Gastroesophageal sphincter (tissue), 4 donors: ENCODE data around the gene FGB. TPM values are rescaled to one million over a fixed set of nuclear protein-coding genes. Genes with fewer than 3 reads are reported as not detected.

Experiments
- ATAC-seq: fragments of 150-250 bp; one replicate; pipeline ENCODE4 v1.9.1; 2016; ENCODE audit warnings: mild to moderate bottlenecking, moderate library complexity
- H3K27ac ChIP-seq, 4 donors: fragments of 200-600 bp; sonication (generic) in 3 of 4; 1 replicate in 3 of 4; 2 replicates in 1 of 4; pipeline ENCODE4 v1.5.1; 2016 to 2019
- H3K27me3 ChIP-seq: fragments of 200-600 bp; sonication (generic); one replicate; pipeline ENCODE4 v1.5.1; 2019
- H3K36me3 ChIP-seq, 2 donors: fragments of 200-600 bp; sonication (generic); one replicate each; pipeline ENCODE4 v1.5.1; 2019; ENCODE audit warnings: control low read depth in 1 of 2
- H3K4me1 ChIP-seq, 3 donors: fragments of 200-600 bp; sonication (generic); 1 replicate in 2 of 3; 2 replicates in 1 of 3; pipeline ENCODE4 v1.5.1; 2016 to 2019; ENCODE audit warnings: control low read depth in 2 of 3
- H3K4me3 ChIP-seq, 2 donors: fragments of 200-600 bp; sonication (generic); one replicate each; pipeline ENCODE4 v1.5.1; 2019; ENCODE audit warnings: mild to moderate bottlenecking in 1 of 2, moderate library complexity in 1 of 2
- H3K9me3 ChIP-seq, 3 donors: fragments of 200-600 bp; sonication (generic); one replicate each; pipeline ENCODE4 v1.5.1; 2017 to 2019; ENCODE audit warnings: control low read depth in 2 of 3
- CTCF ChIP-seq, 4 experiments: fragments of 200-600 bp in 2 of 4; fragments of 450-650 bp in 2 of 4; sonication (generic) in 1 of 4; IDR thresholded peaks; one replicate each; pipeline ENCODE4 v1.5.1; 2017 to 2019; ENCODE audit warnings: antibody characterized with exemption in 4 of 4, mild to moderate bottlenecking in 2 of 4, moderate library complexity in 2 of 4
- EP300 ChIP-seq: sonication (generic); formaldehyde crosslinking; IDR thresholded peaks from one replicate; pipeline ENCODE4 v1.6.1; 2017; ENCODE audit warnings: antibody characterized with exemption, mild to moderate bottlenecking
- POLR2A ChIP-seq, 2 donors: fragments of 450-650 bp; IDR thresholded peaks; one replicate each; pipeline ENCODE4 v1.6.1; 2017; ENCODE audit warnings: antibody characterized with exemption in 2 of 2, mild to moderate bottlenecking in 2 of 2, moderate library complexity in 1 of 2
- POLR2AphosphoS5 ChIP-seq: sonication (generic); formaldehyde crosslinking; IDR thresholded peaks from one replicate; pipeline ENCODE4 v1.6.1; 2017; ENCODE audit warnings: antibody characterized with exemption
- WGBS, 2 donors: methylation state at CpG; one replicate each; pipeline ENCODE4 v1.1.5; 2018; ENCODE audit warnings: low coverage in 1 of 2; 5-methylcytosine and 5-hydroxymethylcytosine counted together
- total RNA-seq, 4 donors: library from RNA; depleted of rRNA; stranded (reverse); fragments of >200 nt; gene quantifications; one replicate each; pipeline ENCODE4 v1.1.0, GENCODE V29; 2016

The FGB gene
- total RNA-seq, 4 donors from 2014 or later, result 1.7 TPM; not detected in 3

- WGBS, 2 donors, result 78 to 85% methylated on average over 2 of the region's 2 CpGs
- TF ChIP-seq EP300, result no peak
- TF ChIP-seq CTCF (IDR thresholded peaks at IDR 0.05), result no peak
- TF ChIP-seq POLR2A (IDR thresholded peaks at IDR 0.05), result no peak
- TF ChIP-seq POLR2AphosphoS5, result no peak
Observed at GRCh38 chr4:154588198-154588597, 25.4 kb downstream of the FGB start.

GRCh38 chr4:154589296-154590197 lies 26.7 kb downstream of the FGB start:
- WGBS, 2 donors, result 52 to 80% methylated on average over 5 to 6 of the region's 7 CpGs
- Histone ChIP-seq H3K9me3 (no peaks in the 10 kb centered on the region), H3K4me1 (no peaks in the 10 kb centered on the region), H3K27me3 (peaks cover 14% of the 10 kb centered on the region), H3K4me3 (no peak overlapping the region), H3K27ac (no peak overlapping the region), H3K36me3 (no peaks in the 10 kb centered on the region)
- TF ChIP-seq EP300, result no peak
- no peak for TF ChIP-seq POLR2AphosphoS5
- TF ChIP-seq POLR2A (IDR thresholded peaks at IDR 0.05), result no peak
- TF ChIP-seq CTCF (IDR thresholded peaks at IDR 0.05), result no peak
- ATAC-seq, result no peak

More at GRCh38 chr4:154588198-154588597, 25.4 kb downstream of the FGB start:
- H3K27ac ChIP-seq, result no peak overlapping the region
- H3K4me3 ChIP-seq, result no peak overlapping the region
- H3K36me3 ChIP-seq, result no peaks in the 10 kb centered on the region
- no peaks in the 10 kb centered on the region for H3K9me3 ChIP-seq
- ATAC-seq, result no peak
- H3K27me3 ChIP-seq, result peaks cover 14% of the 10 kb centered on the region
- H3K4me1 ChIP-seq, result no peaks in the 10 kb centered on the region

- ATAC-seq, result no peak
- Histone ChIP-seq H3K4me1 (no peaks in the 10 kb centered on the region), H3K27ac (no peak within 1 kb of the TSS), H3K36me3 (no peaks in the 10 kb centered on the region), H3K27me3 (peaks cover 14% of the 10 kb centered on the region), H3K9me3 (no peaks in the 10 kb centered on the region), H3K4me3 (no peak within 1 kb of the TSS)
- 60% methylated on average over 3 of the region's 3 CpGs; no CpG with 5 or more reads in 1 of the 2 donors for WGBS, 2 donors
- TF ChIP-seq POLR2AphosphoS5 (no peak), EP300 (no peak), POLR2A (IDR thresholded peaks at IDR 0.05) (no peak), CTCF (IDR thresholded peaks at IDR 0.05) (no peak)
Observed at GRCh38 chr4:154590329-154591006, 27.7 kb downstream of the FGB start, which contains the start of gene FGA. Gene FGA, minus strand, starts transcription at chr4:154590742. Its CDS starts 55 bp downstream, at chr4:154590687.

DNA sequence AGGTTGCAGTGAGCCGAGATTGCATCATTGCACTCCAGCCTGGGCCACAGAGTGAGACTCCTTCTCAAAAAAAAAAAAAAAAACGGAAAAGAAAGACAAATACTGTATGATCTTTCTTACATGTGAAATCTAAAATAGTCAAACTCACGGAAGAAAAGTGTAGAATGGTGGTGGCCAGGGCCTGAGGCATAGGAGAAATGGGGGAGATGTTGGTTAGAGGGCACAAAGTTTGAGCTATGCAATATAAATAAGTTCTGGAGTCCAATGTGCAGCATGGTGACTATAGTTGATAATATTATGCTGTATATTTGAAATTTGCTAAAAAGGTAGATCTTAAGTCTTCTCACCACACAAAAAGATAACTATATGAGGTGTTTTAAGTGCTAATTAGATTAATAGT lies 29.1 kb downstream of the FGB start:
- H3K27me3 ChIP-seq, result peaks cover 14% of the 10 kb centered on the region
- TF ChIP-seq EP300 (no peak), POLR2A (IDR thresholded peaks at IDR 0.05) (no peak), CTCF (IDR thresholded peaks at IDR 0.05) (no peak), POLR2AphosphoS5 (no peak)
- no peak overlapping the region for H3K27ac ChIP-seq
- WGBS, 2 donors, result 62 to 86% methylated on average over 2 to 3 of the region's 3 CpGs
- H3K9me3 ChIP-seq, result no peaks in the 10 kb centered on the region
- H3K4me1 ChIP-seq, result no peaks in the 10 kb centered on the region
- no peaks in the 10 kb centered on the region for H3K36me3 ChIP-seq
- no peak for ATAC-seq
- no peak overlapping the region for H3K4me3 ChIP-seq
